Astrocyte (in vitro differentiated cells and primary cell): Measurements from ENCODE around the gene TNK1. TPM values are rescaled to one million over a fixed set of nuclear protein-coding genes. Genes with fewer than 3 reads are reported as not detected.

ENCODE experiments used
- DNase-seq: peaks from one replicate; pipeline ENCODE4 v3.0.0-alpha.2; 2010; ENCODE audit warnings: low read depth
- FAIRE-seq: peaks from 2 replicates; lab custom pipeline; 2011; peaks lifted over from hg19 to GRCh38; lab: Jason Lieb, UNC
- H2AFZ ChIP-seq: 2 replicates; pipeline ENCODE4 v1.6.0; 2012; ENCODE audit warnings: low read depth, low read length, inconsistent platforms
- H3K27ac ChIP-seq: 2 replicates; pipeline ENCODE4 v1.5.1; 2011; ENCODE audit warnings: low read depth, low read length, inconsistent platforms
- H3K27me3 ChIP-seq: 2 replicates; pipeline ENCODE4 v1.6.0; 2011; ENCODE audit warnings: low read length, inconsistent platforms; ENCODE audit not compliant: insufficient read depth
- H3K36me3 ChIP-seq: 2 replicates; pipeline ENCODE4 v1.5.1; 2011; ENCODE audit warnings: low read length, inconsistent platforms; ENCODE audit not compliant: insufficient read depth
- H3K4me1 ChIP-seq: 2 replicates; pipeline ENCODE4 v1.5.1; 2011; ENCODE audit warnings: low read length, inconsistent platforms; ENCODE audit not compliant: insufficient read depth
- H3K4me2 ChIP-seq: 2 replicates; pipeline ENCODE4 v1.6.0; 2012; ENCODE audit warnings: low read length, inconsistent platforms
- H3K4me3 ChIP-seq: 2 replicates; pipeline ENCODE4 v1.5.1; 2011; ENCODE audit warnings: low read depth, mild to moderate bottlenecking, low read length, inconsistent platforms; ENCODE audit not compliant: insufficient read depth
- H3K79me2 ChIP-seq: 2 replicates; pipeline ENCODE4 v1.6.0; 2012; ENCODE audit warnings: mild to moderate bottlenecking, low read length, inconsistent platforms; ENCODE audit not compliant: insufficient read depth
- H3K9ac ChIP-seq: 2 replicates; pipeline ENCODE4 v1.6.0; 2012; ENCODE audit warnings: mild to moderate bottlenecking, low read length, inconsistent platforms
- H3K9me3 ChIP-seq: 2 replicates; pipeline ENCODE4 v1.5.1; 2012; ENCODE audit warnings: low read depth, mild to moderate bottlenecking, low read length, inconsistent platforms; ENCODE audit not compliant: insufficient read depth
- H4K20me1 ChIP-seq: 2 replicates; pipeline ENCODE4 v1.6.0; 2012; ENCODE audit warnings: low read length, inconsistent platforms; ENCODE audit not compliant: insufficient read depth
- H3K27ac Mint-ChIP-seq: one replicate; pipeline ENCODE4 v1.8.0; 2021; ENCODE audit warnings: mild to moderate bottlenecking, mixed read lengths; ENCODE audit not compliant: unreplicated experiment
- H3K27me3 Mint-ChIP-seq: one replicate; pipeline ENCODE4 v1.8.0; 2021; ENCODE audit warnings: low read depth, mixed read lengths; ENCODE audit not compliant: unreplicated experiment
- H3K36me3 Mint-ChIP-seq: one replicate; pipeline ENCODE4 v1.8.0; 2021; ENCODE audit warnings: low read depth, mixed read lengths; ENCODE audit not compliant: unreplicated experiment
- H3K4me1 Mint-ChIP-seq: one replicate; pipeline ENCODE4 v1.8.0; 2021; ENCODE audit warnings: low read depth, mixed read lengths; ENCODE audit not compliant: unreplicated experiment
- H3K4me3 Mint-ChIP-seq: one replicate; pipeline ENCODE4 v1.8.0; 2021; ENCODE audit warnings: mild to moderate bottlenecking, moderate library complexity, mixed read lengths; ENCODE audit not compliant: unreplicated experiment
- H3K9me3 Mint-ChIP-seq: one replicate; pipeline ENCODE4 v1.8.0; 2021; ENCODE audit warnings: mild to moderate bottlenecking, mixed read lengths; ENCODE audit not compliant: unreplicated experiment
- CTCF ChIP-seq: IDR thresholded peaks from 2 replicates; pipeline ENCODE4 v1.5.1; 2011; ENCODE audit warnings: low read depth, mild to moderate bottlenecking, inconsistent platforms, low read length, moderate library complexity; ENCODE audit not compliant: insufficient read depth
- EZH2 ChIP-seq: IDR thresholded peaks from 2 replicates; pipeline ENCODE4 v1.6.1; 2012; ENCODE audit warnings: mild to moderate bottlenecking, low read length, inconsistent platforms; ENCODE audit not compliant: insufficient read depth
- total RNA-seq: library from RNA; stranded (reverse); gene quantifications from 2 replicates; pipeline ENCODE4 v1.2.1, GENCODE V29; 2021

TNK1 gene
- total RNA-seq, 1 donor from 2014 or later: 1.6 TPM

- H2AFZ ChIP-seq: peak overlapping the region; percentile 75
- Mint-ChIP-seq H3K9me3 (no peaks in the 10 kb centered on the region), H3K4me3 (peak overlapping the region; percentile 94), H3K27me3 (peaks cover 1% of the 10 kb centered on the region), H3K4me1 (peaks cover 13% of the 10 kb centered on the region), H3K36me3 (peaks cover 9% of the 10 kb centered on the region), H3K27ac (peak overlapping the region; percentile 88)
- H3K27me3 ChIP-seq: peaks cover 27% of the 10 kb centered on the region
- H3K36me3 ChIP-seq: no peaks in the 10 kb centered on the region
- DNase-seq (no peak), FAIRE-seq (no peak)
- H3K9me3 ChIP-seq: no peaks in the 10 kb centered on the region
- no peaks in the 10 kb centered on the region for H3K79me2 ChIP-seq
- peaks cover 13% of the 10 kb centered on the region for H4K20me1 ChIP-seq
- TF ChIP-seq EZH2: peak; percentile 64
- no peak for TF ChIP-seq CTCF
- H3K9ac ChIP-seq: no peak overlapping the region
- H3K4me1 ChIP-seq: peaks cover 27% of the 10 kb centered on the region
- H3K4me2 ChIP-seq: peak overlapping the region; percentile 84
- no peak overlapping the region for H3K27ac ChIP-seq
- H3K4me3 ChIP-seq: peak overlapping the region; percentile 37
Observed at GRCh38 chr17:7437950-7438614, 57.2 kb downstream of the TNK1 start.

DNA sequence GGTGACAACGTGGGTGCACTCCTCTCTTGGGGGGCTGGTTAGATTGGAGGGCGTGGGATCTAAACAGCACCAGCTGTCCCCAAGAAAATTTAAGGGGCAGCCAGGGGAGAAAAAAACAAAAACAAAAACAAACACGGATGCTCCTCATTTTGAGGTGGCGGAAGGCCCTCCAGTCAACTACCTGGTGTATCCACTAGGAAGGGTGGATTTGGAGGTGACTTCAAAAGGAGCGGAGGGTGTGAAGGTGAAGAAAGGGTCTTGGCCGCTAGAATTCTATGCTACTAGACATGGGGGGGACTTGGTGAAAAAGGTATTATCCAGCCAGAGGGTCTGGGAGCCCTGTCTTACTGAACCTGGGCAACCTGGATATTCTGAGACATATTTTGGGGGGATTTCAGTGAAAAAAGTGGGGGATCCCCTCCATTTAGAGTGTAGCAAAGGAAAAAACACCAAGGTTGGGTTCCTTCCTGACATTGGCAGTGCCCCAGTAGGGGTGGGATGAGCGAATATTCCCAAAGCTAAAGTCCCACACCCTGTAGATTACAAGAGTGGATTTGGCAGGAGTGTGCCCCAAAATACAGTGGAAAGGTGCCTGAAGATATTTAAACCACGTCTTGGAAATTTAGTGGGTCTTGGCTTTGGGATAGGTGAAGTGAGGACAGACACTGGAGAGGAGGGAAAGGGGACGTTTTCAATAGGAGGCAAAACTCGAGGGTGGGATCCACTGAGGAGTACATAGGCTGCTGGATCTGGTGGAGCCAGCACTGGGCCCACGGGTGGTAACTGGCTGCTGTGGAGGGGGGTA is 58.0 kb downstream of the TNK1 start:
- Histone ChIP-seq H3K27ac (no peak overlapping the region), H3K4me3 (peak overlapping the region; percentile 37), H3K79me2 (no peaks in the 10 kb centered on the region), H3K4me2 (peak overlapping the region; percentile 84), H3K9ac (no peak overlapping the region), H3K4me1 (peaks cover 27% of the 10 kb centered on the region), H3K36me3 (no peaks in the 10 kb centered on the region), H3K9me3 (no peaks in the 10 kb centered on the region), H3K27me3 (peaks cover 27% of the 10 kb centered on the region), H4K20me1 (peaks cover 13% of the 10 kb centered on the region), H2AFZ (no peak overlapping the region)
- DNase-seq (no peak), FAIRE-seq (no peak)
- Mint-ChIP-seq H3K27ac (peak overlapping the region; percentile 78), H3K4me3 (peak overlapping the region; percentile 94), H3K27me3 (peaks cover 2% of the 10 kb centered on the region), H3K4me1 (peaks cover 13% of the 10 kb centered on the region), H3K9me3 (no peaks in the 10 kb centered on the region), H3K36me3 (peaks cover 15% of the 10 kb centered on the region)
- TF ChIP-seq CTCF: no peak
- TF ChIP-seq EZH2: no peak

Other genes starting within 250 kb of the TNK1 start
- 3.6 and 5.0 TPM in 2 replicates for gene ASGR1, start 201.7 kb upstream of the TNK1 start, total RNA-seq
- 45.6 and 48.0 TPM in 2 replicates for gene DLG4, start 161.3 kb upstream of the TNK1 start, total RNA-seq
- gene ACADVL, start 161.2 kb upstream of the TNK1 start, total RNA-seq: 354 and 399 TPM in 2 replicates
- 30.2 and 34.4 TPM in 2 replicates for gene DVL2, start 146.6 kb upstream of the TNK1 start, total RNA-seq
- 78.0 and 89.5 TPM in 2 replicates for gene PHF23, start 141.6 kb upstream of the TNK1 start, total RNA-seq
- 434 and 454 TPM in 2 replicates for gene GABARAP, start 138.6 kb upstream of the TNK1 start, total RNA-seq
- 102 and 103 TPM in 2 replicates for gene CTDNEP1, start 129.4 kb upstream of the TNK1 start, total RNA-seq
- 24.9 and 25.4 TPM in 2 replicates for gene ELP5, start 128.9 kb upstream of the TNK1 start, total RNA-seq
- 4.6 and 10.5 TPM in 2 replicates for gene CLDN7, start 118.6 kb upstream of the TNK1 start, total RNA-seq
- 0.30 TPM in 1 of 2 replicates, not detected in the other for gene SLC2A4, start 99.4 kb upstream of the TNK1 start, total RNA-seq
- 0.24 and 0.86 TPM in 2 replicates for gene YBX2, start 86.5 kb upstream of the TNK1 start, total RNA-seq
- gene EIF5A, start 73.5 kb upstream of the TNK1 start, total RNA-seq: 841 and 915 TPM in 2 replicates
- gene GPS2, start 65.7 kb upstream of the TNK1 start, total RNA-seq: 41.7 and 49.8 TPM in 2 replicates
- gene NEURL4, start 51.8 kb upstream of the TNK1 start, total RNA-seq: 32.5 and 32.6 TPM in 2 replicates
- 14.4 and 16.0 TPM in 2 replicates for gene ACAP1, start 44.6 kb upstream of the TNK1 start, total RNA-seq
- 31.6 and 41.4 TPM in 2 replicates for gene KCTD11, start 28.9 kb upstream of the TNK1 start, total RNA-seq
- 0.30 TPM in 1 of 2 replicates, not detected in the other for gene TMEM95, start 25.9 kb upstream of the TNK1 start, total RNA-seq
- 65.7 and 67.6 TPM in 2 replicates for gene PLSCR3, start 13.4 kb downstream of the TNK1 start, total RNA-seq
- gene TMEM256, start 23.0 kb downstream of the TNK1 start, total RNA-seq: 45.7 and 52.9 TPM in 2 replicates
- gene NLGN2, start 26.8 kb downstream of the TNK1 start, total RNA-seq: 77.3 and 80.7 TPM in 2 replicates
- gene SPEM1, start 39.2 kb downstream of the TNK1 start, total RNA-seq: 0.23 TPM in 1 of 2 replicates, not detected in the other
- 0.14 and 0.17 TPM in 2 replicates for gene SPEM2, start 44.5 kb downstream of the TNK1 start, total RNA-seq
- 0.07 TPM in 1 of 2 replicates, not detected in the other for gene SPEM3, start 47.8 kb downstream of the TNK1 start, total RNA-seq
- 10.7 and 11.8 TPM in 2 replicates for gene TMEM102, start 54.3 kb downstream of the TNK1 start, total RNA-seq
- 22.4 and 30.7 TPM in 2 replicates for gene FGF11, start 58.4 kb downstream of the TNK1 start, total RNA-seq
- gene CHRNB1, start 64.0 kb downstream of the TNK1 start, total RNA-seq: 9.7 and 11.7 TPM in 2 replicates
- gene ZBTB4, start 98.5 kb downstream of the TNK1 start, total RNA-seq: 31.0 and 31.2 TPM in 2 replicates
- not detected in 2 replicates for gene SLC35G6, start 100.4 kb downstream of the TNK1 start, total RNA-seq
- gene POLR2A, start 103.3 kb downstream of the TNK1 start, total RNA-seq: 143 and 151 TPM in 2 replicates
- 2.4 and 3.4 TPM in 2 replicates for gene TNFSF12, start 168.0 kb downstream of the TNK1 start, total RNA-seq
- gene TNFSF13, start 177.7 kb downstream of the TNK1 start, total RNA-seq: 0.43 and 0.93 TPM in 2 replicates
- gene SENP3, start 180.8 kb downstream of the TNK1 start, total RNA-seq: 51.4 and 58.7 TPM in 2 replicates
- 4.4 and 6.2 TPM in 2 replicates for gene CD68, start 198.5 kb downstream of the TNK1 start, total RNA-seq
- gene MPDU1, start 202.8 kb downstream of the TNK1 start, total RNA-seq: 44.6 and 51.2 TPM in 2 replicates
- 1.7 and 4.0 TPM in 2 replicates for gene SOX15, start 209.0 kb downstream of the TNK1 start, total RNA-seq
- gene FXR2, start 233.8 kb downstream of the TNK1 start, total RNA-seq: 54.3 and 60.2 TPM in 2 replicates
- gene SAT2, start 246.7 kb downstream of the TNK1 start, total RNA-seq: 47.2 and 49.8 TPM in 2 replicates
- gene SHBG, start 249.0 kb downstream of the TNK1 start, total RNA-seq: 0.79 and 1.4 TPM in 2 replicates